Stimulated activated CD8-positive, alpha-beta memory T cell treated with anti-CD3 and anti-CD28 coated beads, Interleukin-15, amount 100 ng/mL, for 24 hours (primary cell): Measurements from ENCODE around the gene TNFRSF6B.

ENCODE experiments used
- DNase-seq: peaks from one replicate; pipeline ENCODE4 v3.0.0-alpha.2; 2020; ENCODE audit warnings: low read depth

The TNFRSF6B gene

DNA sequence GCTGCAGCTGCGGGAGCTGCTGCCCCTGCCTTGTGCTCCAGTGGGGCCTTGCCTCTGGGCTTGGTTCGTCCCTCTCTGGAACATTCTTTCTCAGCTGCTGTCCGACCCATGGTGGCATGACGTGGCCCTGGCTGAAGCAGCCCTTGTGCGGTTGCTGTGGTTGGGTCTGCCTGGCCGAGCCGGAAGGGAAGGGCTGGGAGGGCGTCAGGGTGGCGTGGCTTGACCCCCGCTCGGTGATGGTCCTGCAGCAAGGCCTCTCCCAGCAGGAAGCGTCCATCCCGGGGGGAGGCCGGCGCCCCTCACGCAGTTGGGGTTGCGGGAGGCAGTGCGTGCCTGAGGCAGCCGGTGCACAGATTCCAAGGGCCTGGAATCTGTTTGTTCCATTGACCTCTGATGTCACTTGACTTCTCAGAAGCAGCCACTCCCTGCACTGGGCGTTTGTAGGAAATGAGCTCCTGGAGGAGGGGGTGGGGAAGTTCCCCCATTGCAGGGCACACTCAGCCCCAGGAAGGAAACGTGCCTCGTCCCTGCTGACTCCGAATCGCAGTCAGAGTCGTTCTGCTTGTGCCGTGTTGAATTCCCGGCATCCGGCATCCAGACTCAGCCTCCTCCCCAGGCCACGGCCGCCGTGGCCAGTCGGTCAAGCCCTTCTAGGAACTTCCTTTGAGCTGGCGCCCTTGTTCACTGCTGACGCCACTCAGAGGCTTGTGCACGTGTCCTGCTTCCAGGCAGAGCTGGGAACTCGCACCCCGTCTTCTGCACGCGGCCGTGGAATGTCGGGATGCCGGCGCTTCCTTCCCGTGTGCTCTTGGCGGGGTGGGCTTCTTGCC is 9.7 kb upstream of the TNFRSF6B start:
- DNase-seq: no peak

GRCh38 chr20:63687419-63688178 is 8.9 kb upstream of the TNFRSF6B start:
- DNase-seq: no peak

GRCh38 chr20:63688228-63689045 is 8.0 kb upstream of the TNFRSF6B start:
- no peak for DNase-seq

GRCh38 chr20:63689046-63690002 is 7.1 kb upstream of the TNFRSF6B start:
- DNase-seq: no peak

DNA sequence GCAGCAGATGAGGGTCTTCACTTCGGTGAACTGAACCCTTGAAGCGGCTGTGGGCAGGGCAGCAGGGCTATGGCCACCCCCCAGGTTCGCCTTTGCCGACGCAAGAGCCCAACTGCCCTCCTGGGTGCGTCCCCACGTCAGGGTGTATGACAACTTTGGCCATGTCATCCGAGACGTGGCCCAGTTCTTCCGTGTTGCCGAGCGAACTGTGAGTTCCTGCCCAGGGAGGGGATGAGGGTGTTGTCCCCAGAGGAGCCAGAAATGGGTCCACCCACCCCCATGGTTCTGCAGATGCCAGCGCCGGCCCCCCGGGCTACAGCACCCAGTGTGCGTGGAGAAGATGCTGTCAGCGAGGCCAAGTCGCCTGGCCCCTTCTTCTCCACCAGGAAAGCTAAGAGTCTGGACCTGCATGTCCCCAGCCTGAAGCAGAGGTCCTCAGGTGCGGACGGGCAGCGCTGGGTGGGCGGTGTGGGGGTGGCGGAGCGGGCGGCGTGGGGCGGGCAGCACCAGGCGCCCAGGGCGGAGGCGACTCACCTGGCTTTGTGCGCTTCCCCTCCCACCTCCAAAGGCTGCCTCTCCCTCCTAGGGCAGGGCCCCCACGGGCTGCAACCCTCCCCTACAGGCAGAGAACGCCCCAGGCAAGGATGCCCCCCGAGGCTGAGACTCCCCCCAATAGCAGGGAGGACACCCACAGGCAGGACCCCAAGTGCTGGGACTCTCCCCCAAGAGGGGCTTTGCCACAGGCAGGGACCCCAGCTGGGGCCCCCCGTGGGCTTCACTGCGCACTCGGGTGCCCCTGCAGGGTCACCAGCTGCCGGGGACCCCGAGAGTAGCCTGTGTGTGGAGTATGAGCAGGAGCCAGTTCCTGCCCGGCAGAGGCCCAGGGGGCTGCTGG is 6.2 kb upstream of the TNFRSF6B start:
- no peak for DNase-seq

- no peak for DNase-seq
Observed at GRCh38 chr20:63690898-63691710, 5.3 kb upstream of the TNFRSF6B start.

DNA sequence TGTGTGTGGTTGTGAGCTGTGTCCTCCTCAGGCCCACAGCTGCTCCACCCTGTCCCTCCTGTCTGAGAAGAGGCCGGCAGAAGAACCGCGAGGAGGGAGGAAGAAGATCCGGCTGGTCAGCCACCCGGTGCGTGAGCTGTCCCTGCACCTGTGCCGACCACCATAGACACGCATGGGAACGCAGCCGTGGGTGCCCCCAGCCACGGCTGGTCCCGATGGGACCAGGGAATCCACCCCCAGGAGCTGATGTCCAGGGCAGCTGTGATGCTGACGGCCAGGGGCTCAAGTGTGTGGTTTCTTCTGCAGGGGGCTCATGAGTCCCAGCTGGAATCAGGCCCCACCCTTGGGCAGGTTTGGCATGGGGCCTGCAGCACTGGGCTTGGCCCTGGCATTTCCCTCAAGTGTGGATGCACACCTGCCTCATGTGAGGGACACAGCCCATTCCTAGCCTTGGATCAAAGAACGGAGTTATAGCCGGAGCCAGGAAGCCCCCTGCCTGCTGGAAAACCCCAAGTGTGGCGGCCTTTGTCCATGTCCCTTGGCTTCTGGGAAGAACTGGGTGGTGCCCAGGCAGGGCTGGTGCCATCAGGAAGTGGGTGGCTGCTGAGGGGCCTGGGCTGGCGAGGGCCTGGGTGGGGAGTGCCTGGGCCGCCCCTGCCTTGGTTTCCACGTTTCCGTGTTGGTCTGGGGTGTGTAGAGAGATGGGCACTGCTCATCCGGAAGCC is 4.6 kb upstream of the TNFRSF6B start:
- no peak for DNase-seq

DNA sequence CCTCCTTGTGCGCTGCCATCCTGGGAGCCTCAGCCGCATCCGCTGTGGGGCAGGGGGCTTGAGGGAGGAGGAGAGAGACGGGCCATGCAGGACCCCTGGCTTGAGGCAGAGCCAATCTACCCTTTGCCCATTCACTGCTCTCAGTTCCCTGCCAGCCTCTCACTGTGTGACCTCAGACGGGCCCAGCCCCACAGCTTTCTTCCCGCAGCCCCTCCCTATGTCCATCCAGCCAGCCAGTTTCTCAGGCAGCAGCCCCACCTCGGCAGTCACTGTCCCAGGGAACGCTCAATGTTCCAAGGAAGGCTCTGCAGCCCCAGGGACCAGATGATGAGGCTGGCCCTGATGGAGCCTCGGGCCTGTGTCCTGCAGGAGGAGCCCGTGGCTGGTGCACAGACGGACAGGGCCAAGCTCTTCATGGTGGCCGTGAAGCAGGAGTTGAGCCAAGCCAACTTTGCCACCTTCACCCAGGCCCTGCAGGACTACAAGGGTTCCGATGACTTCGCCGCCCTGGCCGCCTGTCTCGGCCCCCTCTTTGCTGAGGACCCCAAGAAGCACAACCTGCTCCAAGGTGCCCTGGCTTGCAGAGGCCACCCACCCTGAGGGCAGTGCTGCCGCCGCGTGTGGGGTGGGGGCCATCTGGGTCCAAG is 3.9 kb upstream of the TNFRSF6B start:
- DNase-seq: no peak

DNA sequence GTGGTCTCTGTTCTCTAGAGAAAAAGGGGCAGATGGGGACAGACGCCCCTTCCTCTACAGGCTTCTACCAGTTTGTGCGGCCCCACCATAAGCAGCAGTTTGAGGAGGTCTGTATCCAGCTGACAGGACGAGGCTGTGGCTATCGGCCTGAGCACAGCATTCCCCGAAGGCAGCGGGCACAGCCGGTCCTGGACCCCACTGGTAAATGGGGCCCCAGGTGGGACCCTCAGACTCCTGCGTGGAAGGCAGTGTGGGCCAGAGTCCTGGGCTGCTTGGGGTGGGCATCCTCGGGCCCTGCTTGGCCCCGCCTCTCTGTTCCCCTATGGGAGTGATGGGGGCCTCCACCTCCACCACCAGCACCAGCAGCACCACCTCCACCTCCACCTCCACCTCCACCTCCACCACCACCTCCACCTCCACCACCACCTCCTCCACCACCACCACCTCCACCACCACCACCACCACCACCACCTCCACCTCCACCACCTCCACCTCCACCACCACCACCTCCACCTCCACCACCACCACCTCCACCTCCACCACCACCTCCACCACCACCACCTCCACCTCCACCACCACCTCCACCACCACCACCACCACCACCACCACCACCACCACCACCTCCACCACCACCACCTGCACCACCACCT is 3.2 kb upstream of the TNFRSF6B start:
- DNase-seq: no peak

DNA sequence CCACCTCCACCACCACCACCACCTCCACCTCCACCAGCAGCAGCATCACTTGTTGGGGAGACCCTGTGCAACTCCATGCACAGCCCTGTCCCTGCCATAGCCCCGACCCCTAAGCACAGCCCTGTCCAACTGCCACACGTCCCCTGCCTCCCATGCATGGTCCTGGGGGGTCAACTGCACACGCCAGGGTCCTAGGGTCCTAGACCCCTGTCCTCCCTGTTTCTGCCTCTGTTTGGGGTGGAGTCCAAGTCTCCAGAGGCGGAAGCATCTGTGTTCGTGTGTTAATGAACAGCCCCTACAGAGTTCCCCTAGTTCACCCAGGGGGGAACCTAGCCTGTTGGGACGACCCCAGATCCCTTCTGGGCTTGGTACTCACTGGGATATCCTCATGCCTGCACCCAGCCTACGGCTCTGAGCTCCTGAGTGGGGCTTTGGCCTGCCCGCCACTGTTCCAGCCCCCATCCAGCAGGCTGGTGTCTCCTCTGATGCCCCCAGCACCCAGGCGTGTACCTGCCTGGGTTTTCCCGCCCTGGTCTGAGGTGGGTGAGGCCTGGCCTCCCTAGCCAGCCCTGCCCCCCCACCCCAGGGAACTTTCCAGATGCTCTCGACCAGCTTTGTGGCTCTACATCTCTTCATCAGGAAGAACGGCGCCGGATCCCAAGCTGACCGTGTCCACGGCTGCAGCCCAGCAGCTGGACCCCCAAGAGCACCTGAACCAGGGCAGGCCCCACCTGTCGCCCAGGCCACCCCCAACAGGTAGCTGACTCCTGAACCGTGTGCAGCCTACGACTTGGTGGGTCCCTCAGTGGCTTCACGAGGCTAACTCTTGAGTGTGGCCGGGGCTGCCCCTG is 2.5 kb upstream of the TNFRSF6B start:
- DNase-seq: no peak

GRCh38 chr20:63694584-63695423 is 1.6 kb upstream of the TNFRSF6B start:
- no peak for DNase-seq

DNA sequence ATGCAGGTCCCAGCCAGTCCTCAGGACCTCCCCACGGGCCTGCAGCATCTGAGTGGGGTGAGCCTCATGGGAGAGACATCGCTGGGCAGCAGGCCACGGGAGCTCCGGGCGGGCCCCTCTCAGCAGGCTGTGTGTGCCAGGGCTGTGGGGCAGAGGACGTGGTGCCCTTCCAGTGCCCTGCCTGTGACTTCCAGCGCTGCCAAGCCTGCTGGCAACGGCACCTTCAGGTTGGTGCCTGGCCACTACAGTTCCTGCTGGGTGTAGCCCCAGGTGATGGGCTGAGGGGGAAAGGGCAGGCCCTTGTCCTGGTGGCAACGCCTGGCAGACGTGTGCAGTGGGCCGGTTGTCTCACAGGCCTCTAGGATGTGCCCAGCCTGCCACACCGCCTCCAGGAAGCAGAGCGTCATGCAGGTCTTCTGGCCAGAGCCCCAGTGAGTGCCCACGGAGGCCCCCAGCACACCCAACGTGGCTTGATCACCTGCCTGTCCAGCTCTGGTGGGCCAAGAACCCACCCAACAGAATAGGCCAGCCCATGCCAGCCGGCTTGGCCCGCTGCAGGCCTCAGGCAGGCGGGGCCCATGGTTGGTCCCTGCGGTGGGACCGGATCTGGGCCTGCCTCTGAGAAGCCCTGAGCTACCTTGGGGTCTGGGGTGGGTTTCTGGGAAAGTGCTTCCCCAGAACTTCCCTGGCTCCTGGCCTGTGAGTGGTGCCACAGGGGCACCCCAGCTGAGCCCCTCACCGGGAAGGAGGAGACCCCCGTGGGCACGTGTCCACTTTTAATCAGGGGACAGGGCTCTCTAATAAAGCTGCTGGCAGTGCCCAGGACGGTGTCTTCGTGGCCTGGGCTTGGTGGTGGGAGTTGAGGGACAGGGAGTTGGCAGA is 787 bp upstream of the TNFRSF6B start:
- DNase-seq: no peak

DNA sequence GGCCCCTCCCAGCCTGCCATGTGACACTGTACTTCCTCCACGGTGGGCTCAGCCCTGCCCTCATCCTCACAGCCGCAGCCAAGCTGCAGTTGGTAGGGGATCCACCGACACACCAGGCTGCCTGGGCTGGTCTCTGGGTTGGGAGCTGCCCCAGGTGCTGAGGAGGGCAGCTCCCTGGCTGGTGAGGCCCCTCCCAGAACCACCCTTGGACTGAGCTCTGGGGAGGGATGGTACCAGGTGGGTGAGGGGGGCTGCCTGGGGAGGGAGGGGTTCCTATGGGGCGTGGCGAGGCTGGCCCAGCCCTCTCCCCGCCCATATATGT is 185 bp upstream of the TNFRSF6B start:
- DNase-seq: no peak

DNA sequence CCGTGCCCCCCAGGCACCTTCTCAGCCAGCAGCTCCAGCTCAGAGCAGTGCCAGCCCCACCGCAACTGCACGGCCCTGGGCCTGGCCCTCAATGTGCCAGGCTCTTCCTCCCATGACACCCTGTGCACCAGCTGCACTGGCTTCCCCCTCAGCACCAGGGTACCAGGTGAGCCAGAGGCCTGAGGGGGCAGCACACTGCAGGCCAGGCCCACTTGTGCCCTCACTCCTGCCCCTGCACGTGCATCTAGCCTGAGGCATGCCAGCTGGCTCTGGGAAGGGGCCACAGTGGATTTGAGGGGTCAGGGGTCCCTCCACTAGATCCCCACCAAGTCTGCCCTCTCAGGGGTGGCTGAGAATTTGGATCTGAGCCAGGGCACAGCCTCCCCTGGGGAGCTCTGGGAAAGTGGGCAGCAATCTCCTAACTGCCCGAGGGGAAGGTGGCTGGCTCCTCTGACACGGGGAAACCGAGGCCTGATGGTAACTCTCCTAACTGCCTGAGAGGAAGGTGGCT is 960 bp downstream of the TNFRSF6B start:
- no peak for DNase-seq
